GM13977 (cell line): Measurements from ENCODE around the gene POFUT1.
"Not testable (repeated sequence)": the region's sequence is repeated elsewhere in the genome, so short reads cannot be mapped to it uniquely, and the experiment has no call there.

Experiments
- DNase-seq: peaks from one replicate; pipeline ENCODE4 v3.0.0; 2012; ENCODE audit warnings: low spot score
- CTCF ChIP-seq: IDR thresholded peaks from 2 replicates; pipeline ENCODE4 v1.5.1; 2012; ENCODE audit warnings: mild to moderate bottlenecking, control low read depth; ENCODE audit not compliant: insufficient read depth; ENCODE audit errors: extremely low read depth, missing control alignments
- in situ Hi-C: fragments of 300-500 bp; cut with MboI; formaldehyde crosslinking; loops from one replicate; pipeline ENCODE4 v1.12.0; 2022; ENCODE audit warnings: low sequenced_read_pairs, low pct_unique_long_range_greater_than_20kb, mixed read lengths, inconsistent platforms; ENCODE audit not compliant: unreplicated experiment

The POFUT1 gene

GRCh38 chr20:32192698-32193097 is 15.0 kb upstream of the POFUT1 start:
- DNase-seq, result no peak
- no peak for TF ChIP-seq CTCF
- in situ Hi-C loops, result no loop called here

GRCh38 chr20:32193336-32193735 is 14.3 kb upstream of the POFUT1 start:
- DNase-seq, in situ Hi-C loops: not testable (repeated sequence)

- TF ChIP-seq CTCF, result no peak
- in situ Hi-C loops, result no loop called here
- no peak for DNase-seq
Measured at GRCh38 chr20:32193996-32194395, 13.7 kb upstream of the POFUT1 start.

- in situ Hi-C loops, result no loop called here
- no peak for TF ChIP-seq CTCF
- DNase-seq, result no peak
Measured at GRCh38 chr20:32195581-32195980, 12.1 kb upstream of the POFUT1 start.

GRCh38 chr20:32196613-32197012 is 11.1 kb upstream of the POFUT1 start:
- DNase-seq, in situ Hi-C loops: not testable (repeated sequence)

- in situ Hi-C loops, DNase-seq: not testable (repeated sequence)
Measured at GRCh38 chr20:32197136-32197535, 10.5 kb upstream of the POFUT1 start.

- no peak for TF ChIP-seq CTCF
- in situ Hi-C loops, result no loop called here
- DNase-seq, result no peak
Measured at GRCh38 chr20:32199006-32199405, 8.7 kb upstream of the POFUT1 start.

- in situ Hi-C loops, result no loop called here
- TF ChIP-seq CTCF, result no peak
- no peak for DNase-seq
Measured at GRCh38 chr20:32201296-32201976, 6.2 kb upstream of the POFUT1 start.
